Activated CD8-positive, alpha-beta memory T cell treated with anti-CD3 and anti-CD28 coated beads, Interleukin-2, amount 10 ng/mL, durations not matched to agents 7 days and 5 days (primary cell): Measurements from ENCODE around the gene CEBPB. TPM values are rescaled to one million over a fixed set of nuclear protein-coding genes. Genes with fewer than 3 reads are reported as not detected.
A peak's percentile ranks its signal among the peaks of the same experiment; 100 is the strongest.
"Not testable (repeated sequence)": the region's sequence is repeated elsewhere in the genome, so short reads cannot be mapped to it uniquely, and the experiment has no call there.

Experiments
- ATAC-seq: fragments of 150-1000 bp; cut with Tn5 transposase; one replicate; pipeline ENCODE4 v1.10.0; 2021; ENCODE audit warnings: moderate library complexity
- CTCF ChIA-PET: fragments of 350-600 bp; sonication (Branson Sonifier 250); formaldehyde crosslinking; loops from one replicate; lab custom pipeline; 2021; ENCODE audit warnings: antibody characterized with exemption; lab: Charles Lee
- DNase-seq: peaks from one replicate; pipeline ENCODE4 v3.0.0-alpha.2; 2020
- H3K27ac Mint-ChIP-seq: one replicate; pipeline ENCODE4 v1.8.0; 2021; ENCODE audit warnings: mild to moderate bottlenecking, mixed read lengths
- H3K27me3 Mint-ChIP-seq: one replicate; pipeline ENCODE4 v1.8.0; 2021; ENCODE audit warnings: mixed read lengths
- H3K36me3 Mint-ChIP-seq: one replicate; pipeline ENCODE4 v1.8.0; 2021; ENCODE audit warnings: mild to moderate bottlenecking, mixed read lengths
- H3K4me1 Mint-ChIP-seq: one replicate; pipeline ENCODE4 v1.8.0; 2021; ENCODE audit warnings: mixed read lengths
- H3K4me3 Mint-ChIP-seq: one replicate; pipeline ENCODE4 v1.8.0; 2021; ENCODE audit warnings: mild to moderate bottlenecking, moderate library complexity, mixed read lengths
- H3K9me3 Mint-ChIP-seq: one replicate; pipeline ENCODE4 v1.8.0; 2022; ENCODE audit warnings: low read depth, mixed read lengths
- total RNA-seq, 2 experiments: library from RNA; stranded (reverse); gene quantifications; one replicate each; pipeline ENCODE4 v1.2.3, GENCODE V29; 2021

Gene CEBPB
- total RNA-seq, 2 experiments from 2014 or later, result 32.6 to 34.6 TPM

DNA sequence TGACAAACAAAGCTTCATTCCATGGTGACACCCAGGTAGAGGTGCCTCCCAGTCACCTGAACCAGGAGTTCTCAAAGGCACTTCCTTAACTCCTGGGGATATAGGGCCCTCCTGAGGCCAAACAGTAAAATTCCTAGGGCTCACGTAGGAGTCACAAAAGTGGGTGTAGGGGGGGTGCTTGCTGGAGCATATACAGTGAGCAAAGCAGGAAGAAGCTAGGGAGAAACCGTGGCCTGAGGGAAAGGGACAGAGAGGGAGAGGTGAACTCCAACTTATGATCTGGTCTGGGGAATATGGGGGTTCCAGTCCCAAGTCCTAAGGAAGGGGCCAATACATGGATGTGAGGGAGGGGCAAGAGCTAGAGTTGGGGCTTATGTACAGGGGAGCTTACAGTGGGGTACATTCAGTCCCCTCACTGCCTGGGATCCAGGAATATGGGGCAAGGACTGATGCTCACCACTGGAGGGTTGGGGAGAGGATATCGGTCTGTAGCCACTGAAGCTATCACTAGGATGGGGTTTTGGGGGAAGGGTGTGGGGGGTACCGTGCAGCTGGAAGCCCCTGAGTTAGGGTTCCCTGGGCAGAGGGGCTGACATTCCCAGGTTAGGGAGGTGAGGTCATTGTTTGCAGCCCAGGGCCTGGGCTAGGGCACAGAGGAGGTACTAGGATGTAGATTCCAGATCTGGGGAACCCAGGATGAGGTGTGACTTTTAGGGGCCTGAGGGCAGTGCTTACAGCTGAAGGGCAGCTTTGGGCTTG is 38.1 kb upstream of the CEBPB start:
- ATAC-seq (no peak), DNase-seq (no peak)
- H3K4me3 Mint-ChIP-seq, result peak overlapping the region; percentile 89
- H3K9me3 Mint-ChIP-seq, result no peaks in the 10 kb centered on the region
- peak overlapping the region; percentile 88 for H3K27ac Mint-ChIP-seq
- no peaks in the 10 kb centered on the region for H3K27me3 Mint-ChIP-seq
- peaks cover 12% of the 10 kb centered on the region for H3K36me3 Mint-ChIP-seq
- H3K4me1 Mint-ChIP-seq, result peaks cover 48% of the 10 kb centered on the region
- CTCF ChIA-PET, result interaction anchor here (0.7 to 6.0 kb wide), 14 partner anchors 8 to 174 kb away, joined by 3 to 67 read pairs (median 10); partner anchors contain the start of gene UBE2V1

DNA sequence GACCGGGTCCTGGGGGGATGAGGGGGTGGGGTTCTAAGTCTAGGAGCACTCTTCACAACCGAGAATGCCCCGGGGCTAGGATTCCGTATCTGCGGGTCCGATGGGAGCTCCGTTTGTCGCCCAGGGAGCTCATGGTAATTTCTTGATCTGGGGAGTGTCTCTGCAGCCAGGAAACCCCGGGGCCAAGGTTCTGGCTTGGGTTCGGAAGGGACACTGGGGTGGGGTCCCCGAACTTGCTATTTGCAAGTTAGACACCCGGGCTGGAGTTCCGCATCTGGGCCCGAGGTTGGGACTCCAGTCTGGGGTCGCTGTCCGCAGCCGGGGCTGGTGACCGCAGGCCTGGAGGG is 37.5 kb upstream of the CEBPB start:
- peak overlapping the region; percentile 88 for H3K27ac Mint-ChIP-seq
- H3K36me3 Mint-ChIP-seq, result peaks cover 11% of the 10 kb centered on the region
- CTCF ChIA-PET, result interaction anchor here (0.7 to 6.0 kb wide), 18 partner anchors 9 to 175 kb away, joined by 3 to 67 read pairs (median 8); partner anchors contain the start of gene UBE2V1
- no peaks in the 10 kb centered on the region for H3K27me3 Mint-ChIP-seq
- H3K9me3 Mint-ChIP-seq, result no peaks in the 10 kb centered on the region
- no peak for DNase-seq
- H3K4me1 Mint-ChIP-seq, result peaks cover 43% of the 10 kb centered on the region
- ATAC-seq, result no peak
- peak overlapping the region; percentile 89 for H3K4me3 Mint-ChIP-seq

DNA sequence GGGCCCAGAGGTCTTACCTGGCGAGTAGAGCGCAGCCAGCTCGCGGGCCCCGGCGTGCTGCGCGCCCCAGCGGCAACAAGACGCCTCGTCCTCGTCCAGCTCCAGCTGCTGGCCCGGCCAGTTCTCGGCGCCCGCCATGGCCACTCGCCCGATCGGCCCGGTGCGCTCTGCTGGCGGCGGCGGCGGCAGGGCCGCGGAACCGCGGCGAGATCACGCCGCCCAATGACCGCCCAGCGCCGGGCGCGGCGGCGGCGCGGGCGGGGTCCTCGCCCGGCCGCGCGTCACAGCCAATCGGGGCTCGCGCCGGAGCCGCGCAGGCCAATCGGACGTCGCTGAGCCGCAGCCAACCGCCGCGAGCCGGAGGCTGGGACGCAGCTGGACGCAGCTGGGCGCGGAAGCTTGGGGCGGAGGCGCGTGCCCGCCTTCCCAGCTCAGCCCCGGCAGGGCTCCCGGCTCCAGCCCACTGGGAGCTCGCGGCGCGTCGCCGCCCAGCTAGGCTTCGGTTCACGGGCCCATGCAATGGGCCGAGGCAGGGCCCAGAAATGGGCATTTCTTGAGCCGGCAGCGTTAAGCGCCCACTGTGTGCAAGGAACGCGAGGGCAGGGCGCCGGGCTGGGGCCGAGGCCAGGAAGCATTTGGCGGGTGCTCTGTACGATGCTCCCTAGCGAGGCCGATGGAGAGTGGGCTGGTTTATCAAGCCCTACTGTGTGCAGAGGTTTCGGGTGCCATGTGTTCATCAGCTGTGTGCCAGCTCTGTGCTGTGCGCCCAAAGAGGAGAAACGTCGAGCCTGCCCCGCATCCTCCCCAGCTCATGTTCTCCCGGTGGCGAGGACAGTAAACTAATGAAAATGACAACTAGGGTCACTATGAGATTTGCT is 36.9 kb upstream of the CEBPB start, which contains the start of gene PEDS1:
Gene PEDS1, minus strand, starts transcription at position 224 of the 878 bp plus-strand sequence. Its CDS starts 86 bp downstream, at position 138.
- peak within 1 kb of the TSS; percentile 88 for H3K27ac Mint-ChIP-seq
- DNase-seq, result peak; percentile 90
- H3K4me3 Mint-ChIP-seq, result peak within 1 kb of the TSS; percentile 89
- no peaks in the 10 kb centered on the region for H3K9me3 Mint-ChIP-seq
- ATAC-seq, result peak; percentile 98
- CTCF ChIA-PET, result interaction anchor here (0.6 to 6.0 kb wide), 21 partner anchors 9 to 334 kb away, joined by 3 to 67 read pairs (median 6); partner anchors contain the start of gene UBE2V1
- H3K4me1 Mint-ChIP-seq, result peaks cover 37% of the 10 kb centered on the region
- peaks cover 8% of the 10 kb centered on the region for H3K36me3 Mint-ChIP-seq
- H3K27me3 Mint-ChIP-seq, result no peaks in the 10 kb centered on the region

DNA sequence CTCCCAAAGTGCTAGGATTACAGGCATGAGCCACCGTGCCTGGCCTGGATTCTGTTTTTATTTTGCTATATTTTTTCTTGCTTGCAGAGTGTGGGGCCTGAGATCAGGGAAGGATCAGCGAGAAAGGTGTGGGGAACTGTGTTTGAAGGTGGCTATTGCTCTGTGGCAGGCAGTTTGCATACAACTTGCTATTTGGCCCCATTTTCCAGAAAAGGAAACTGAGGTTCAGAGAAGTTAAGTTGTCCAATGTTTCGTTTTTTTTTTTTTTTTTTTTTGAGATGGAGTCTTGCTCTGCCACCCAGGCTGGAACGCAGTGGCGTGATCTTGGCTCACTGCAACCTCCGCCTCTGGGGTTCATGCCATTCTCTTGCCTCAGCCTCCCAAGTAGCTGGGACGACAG is 29.1 kb upstream of the CEBPB start:
- not testable (repeated sequence) for H3K4me3 Mint-ChIP-seq, ATAC-seq
- CTCF ChIA-PET, result interaction anchor here (1.6 kb wide), 1 partner anchor 8 kb away, joined by 3 read pairs; no protein-coding TSS in a partner anchor

DNA sequence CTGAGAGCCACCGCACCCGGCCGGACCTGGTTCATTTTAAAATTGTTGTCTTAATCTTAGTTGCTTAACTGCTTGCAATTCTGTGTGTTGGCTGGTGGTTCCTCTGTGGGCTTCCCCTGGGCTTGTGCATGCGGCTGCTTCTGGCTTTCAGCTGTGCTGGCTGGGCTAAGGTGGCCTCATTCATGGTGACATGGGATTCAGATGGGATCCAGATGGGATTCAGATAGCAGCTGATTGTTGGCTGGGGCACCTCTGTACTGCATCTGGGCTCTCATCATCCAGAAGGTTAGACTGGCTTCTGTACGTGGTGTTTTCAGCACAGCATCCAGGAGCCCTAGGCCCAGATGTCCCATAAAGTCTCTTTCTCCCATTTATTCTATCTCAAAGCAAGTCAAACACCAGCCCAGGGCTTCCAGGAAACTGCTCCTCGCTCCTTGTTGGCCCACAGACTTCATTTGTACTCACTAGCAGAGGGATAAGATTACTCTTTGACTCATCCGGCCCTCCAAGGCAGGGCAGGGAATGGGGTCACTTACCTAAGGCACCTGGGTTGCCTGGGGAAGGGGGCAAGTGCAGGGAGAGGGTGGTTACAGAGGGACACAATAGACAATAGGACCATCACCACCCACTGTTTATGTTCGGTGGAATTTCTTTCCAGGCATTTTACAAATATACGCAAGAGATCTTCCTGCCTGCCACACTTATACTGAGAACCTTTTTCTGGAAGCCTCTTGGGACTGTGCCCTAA is 26.9 kb upstream of the CEBPB start:
- ATAC-seq, result no peak
- CTCF ChIA-PET, result interaction anchor here (1.1 to 1.2 kb wide), 2 partner anchors 10 to 300 kb away, joined by 3 read pairs; no protein-coding TSS in a partner anchor
- no peak overlapping the region for H3K27ac Mint-ChIP-seq
- H3K4me3 Mint-ChIP-seq, result no peak overlapping the region
- H3K36me3 Mint-ChIP-seq, result no peaks in the 10 kb centered on the region
- peaks cover 13% of the 10 kb centered on the region for H3K4me1 Mint-ChIP-seq
- no peaks in the 10 kb centered on the region for H3K27me3 Mint-ChIP-seq
- DNase-seq, result no peak
- H3K9me3 Mint-ChIP-seq, result no peaks in the 10 kb centered on the region

More for the DNA sequence above, 29.1 kb upstream of the CEBPB start:
- not testable (repeated sequence) for DNase-seq, H3K27me3 Mint-ChIP-seq, H3K36me3 Mint-ChIP-seq, H3K9me3 Mint-ChIP-seq, H3K27ac Mint-ChIP-seq
- H3K4me1 Mint-ChIP-seq, result peaks cover 12% of the 10 kb centered on the region

DNA sequence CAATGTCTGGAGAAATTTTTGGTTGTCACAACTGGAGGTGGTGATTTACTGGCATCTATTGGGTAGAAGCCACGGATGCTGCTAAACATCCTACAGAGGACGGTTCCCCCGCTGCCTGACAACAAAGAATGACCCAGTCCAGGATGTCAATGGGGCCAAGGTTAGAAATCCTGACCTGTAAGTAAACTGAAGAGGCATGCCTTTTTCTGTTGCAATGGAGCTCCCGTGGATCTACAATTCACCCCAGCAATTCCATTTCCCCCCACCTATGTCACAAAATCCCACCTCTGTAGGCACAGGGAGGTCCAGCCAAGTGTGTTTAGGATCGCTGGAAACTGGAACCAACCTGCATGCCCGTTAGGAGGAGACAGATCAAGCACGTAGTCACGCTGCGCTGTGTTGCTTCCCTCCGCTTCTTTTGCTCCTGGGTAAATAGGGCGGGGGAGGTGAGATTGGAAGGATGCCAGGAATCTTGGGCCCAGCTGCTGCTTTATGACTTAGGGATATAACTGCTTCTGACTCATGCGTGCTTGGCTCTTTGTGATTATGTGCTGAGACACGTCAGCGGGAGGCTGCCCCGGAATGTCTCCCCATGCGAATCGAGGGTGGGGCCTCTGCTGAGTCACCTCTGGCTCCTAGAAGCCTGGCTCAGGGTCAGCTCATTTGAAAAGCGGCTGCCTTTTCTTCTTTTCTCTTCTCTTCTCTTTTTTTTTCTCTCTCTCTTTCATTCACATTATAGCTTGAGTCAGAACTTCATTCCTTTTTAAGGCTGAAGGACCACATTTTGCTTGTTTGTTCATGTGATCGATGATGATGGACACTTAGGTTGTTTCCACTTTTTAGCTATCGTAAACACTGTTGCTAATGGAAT is 24.7 kb upstream of the CEBPB start:
- Mint-ChIP-seq H3K27ac (peak overlapping the region; percentile 83), H3K4me1 (peaks cover 15% of the 10 kb centered on the region), H3K4me3 (peak overlapping the region; percentile 76), H3K36me3 (no peaks in the 10 kb centered on the region), H3K9me3 (no peaks in the 10 kb centered on the region), H3K27me3 (peaks cover 3% of the 10 kb centered on the region)
- DNase-seq, result peak; percentile 92
- CTCF ChIA-PET, result interaction anchor here (0.6 to 9.5 kb wide), 11 partner anchors 12 to 186 kb away, joined by 3 to 135 read pairs (median 4); partner anchors contain the start of gene PEDS1
- ATAC-seq, result peak; percentile 99

DNA sequence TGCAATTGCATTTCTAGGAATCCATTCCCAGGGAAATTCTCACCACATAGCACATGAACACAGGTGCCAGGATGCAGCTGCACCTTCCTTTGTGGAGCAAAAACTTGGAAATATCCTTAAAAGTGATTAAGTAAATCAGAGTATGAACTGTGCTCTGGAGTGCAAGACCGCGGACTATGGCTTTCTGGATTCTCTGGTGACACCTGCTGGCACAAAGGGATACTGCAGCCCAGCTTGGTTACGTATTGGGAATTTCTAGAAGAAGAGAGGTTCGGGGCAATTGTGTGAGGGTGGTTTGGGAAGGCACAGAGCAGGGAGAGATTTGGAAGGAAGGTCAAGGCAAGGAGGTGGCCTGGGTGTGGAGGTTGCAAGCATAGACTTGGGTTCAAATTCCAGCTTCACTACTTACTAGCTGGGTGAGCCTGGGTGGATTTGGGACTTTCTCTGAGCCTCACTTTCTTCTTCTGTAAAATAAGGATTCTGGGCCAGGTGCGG is 21.3 kb upstream of the CEBPB start:
- Mint-ChIP-seq H3K4me3 (no peak overlapping the region), H3K27ac (no peak overlapping the region), H3K4me1 (peaks cover 21% of the 10 kb centered on the region), H3K9me3 (no peaks in the 10 kb centered on the region), H3K27me3 (peaks cover 9% of the 10 kb centered on the region), H3K36me3 (no peaks in the 10 kb centered on the region)
- ATAC-seq (peak; percentile 47), DNase-seq (peak; percentile 87)
- CTCF ChIA-PET, result interaction anchor here (0.7 to 9.5 kb wide), 31 partner anchors 9 to 302 kb away, joined by 3 to 135 read pairs (median 5); partner anchors contain the start of genes CEBPB, PEDS1 and UBE2V1

DNA sequence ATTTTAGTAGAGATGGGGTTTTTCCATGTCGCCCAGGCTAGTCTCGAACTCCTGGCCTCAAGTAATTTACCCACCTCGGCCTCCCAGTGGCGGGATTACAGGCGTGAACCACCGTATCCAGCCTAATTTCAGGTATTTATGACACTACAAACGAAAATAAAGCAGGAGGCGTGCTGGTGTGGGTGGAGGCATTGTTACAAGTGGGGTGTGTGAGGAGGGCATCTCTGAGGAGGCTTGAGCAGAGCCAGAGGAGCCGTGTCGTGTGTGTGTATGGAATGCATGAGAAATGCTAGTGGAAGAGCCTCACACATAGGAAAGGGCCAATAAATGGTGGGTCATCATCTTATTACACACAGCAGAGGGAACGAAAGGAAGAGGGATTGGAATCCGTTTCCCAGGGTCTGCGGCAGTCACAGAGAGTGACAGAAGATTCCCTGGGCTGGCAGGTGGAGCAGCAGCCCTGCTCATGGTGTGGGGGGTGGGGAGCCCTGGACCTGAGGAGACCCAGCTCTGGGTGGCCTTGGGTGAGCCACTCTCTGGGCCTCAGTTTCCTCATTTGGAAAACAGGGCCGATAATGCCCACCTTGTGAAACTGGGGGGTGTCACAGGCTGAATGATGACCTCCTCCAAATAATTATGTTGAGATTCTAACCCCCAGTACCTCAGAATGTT is 19.9 kb upstream of the CEBPB start:
- Mint-ChIP-seq H3K4me1 (peaks cover 17% of the 10 kb centered on the region), H3K27ac (no peak overlapping the region), H3K27me3 (peaks cover 9% of the 10 kb centered on the region), H3K9me3 (no peaks in the 10 kb centered on the region), H3K4me3 (no peak overlapping the region), H3K36me3 (no peaks in the 10 kb centered on the region)
- CTCF ChIA-PET, result interaction anchor here (1.1 to 9.5 kb wide), 11 partner anchors 8 to 301 kb away, joined by 3 to 135 read pairs (median 16); partner anchors contain the start of gene PEDS1
- ATAC-seq (no peak), DNase-seq (no peak)

DNA sequence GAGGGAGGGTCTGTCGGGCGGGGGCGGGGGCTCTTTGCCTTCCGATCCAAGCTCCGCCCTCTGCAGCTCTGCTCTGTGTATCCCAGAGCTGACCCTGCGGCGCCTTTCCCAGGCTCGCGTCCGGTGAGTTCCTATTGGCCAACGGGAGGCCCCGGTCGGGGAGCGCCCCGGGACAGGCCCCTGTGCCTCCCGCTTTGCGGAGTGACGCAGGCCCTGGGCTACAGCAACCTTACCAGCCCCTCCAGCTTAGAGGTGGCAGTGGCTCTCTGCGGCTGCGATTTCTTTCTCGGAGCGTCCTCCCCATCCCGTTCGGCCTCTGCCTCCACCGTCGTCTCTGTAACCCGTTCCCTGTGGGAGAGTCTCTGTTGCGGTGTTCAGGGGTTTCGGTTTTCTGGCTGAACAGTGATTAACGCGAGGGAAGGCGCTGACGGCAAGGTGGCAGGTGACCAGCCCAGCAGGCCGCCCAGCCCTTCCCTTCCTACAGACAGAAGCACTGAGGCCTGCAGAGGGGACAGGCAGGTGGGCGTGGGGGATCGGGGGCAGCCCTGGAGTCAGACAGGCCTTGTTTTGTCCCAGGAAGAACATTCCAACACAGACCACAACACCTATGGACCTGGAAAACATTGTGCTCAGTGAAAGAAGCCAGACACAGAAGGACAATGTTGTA is 18.1 kb upstream of the CEBPB start:
- DNase-seq (no peak), ATAC-seq (peak; percentile 7)
- Mint-ChIP-seq H3K36me3 (no peaks in the 10 kb centered on the region), H3K9me3 (no peaks in the 10 kb centered on the region), H3K27ac (no peak overlapping the region), H3K4me1 (peaks cover 9% of the 10 kb centered on the region), H3K4me3 (no peak overlapping the region), H3K27me3 (peaks cover 9% of the 10 kb centered on the region)
- CTCF ChIA-PET, result interaction anchor here (1.2 to 9.5 kb wide), 4 partner anchors 19 to 192 kb away, joined by 7 to 135 read pairs (median 54); partner anchors contain the start of gene PEDS1

DNA sequence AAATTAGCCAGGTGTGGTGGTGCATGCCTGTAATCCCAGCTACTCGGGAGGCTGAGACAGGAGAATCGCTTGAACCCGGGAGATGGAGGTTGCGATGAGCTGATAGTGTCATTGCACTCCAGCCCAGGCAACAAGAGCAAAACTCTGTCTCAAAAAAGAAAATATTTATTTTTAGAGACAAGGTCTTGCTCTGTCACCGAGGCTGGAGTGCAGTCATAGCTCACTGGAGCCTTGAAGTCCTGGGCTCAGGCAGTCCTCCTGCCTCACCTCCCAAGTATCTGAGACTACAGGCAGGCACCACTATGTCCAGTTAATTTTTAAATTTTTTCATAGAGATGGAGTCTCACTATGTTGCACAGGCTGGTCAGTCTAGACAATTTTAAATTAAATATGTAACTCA is 16.2 kb upstream of the CEBPB start:
- peaks cover 7% of the 10 kb centered on the region for H3K27me3 Mint-ChIP-seq
- no peak overlapping the region for H3K4me3 Mint-ChIP-seq
- H3K36me3 Mint-ChIP-seq, result no peaks in the 10 kb centered on the region
- H3K9me3 Mint-ChIP-seq, result no peaks in the 10 kb centered on the region
- no peak for ATAC-seq
- peaks cover 7% of the 10 kb centered on the region for H3K4me1 Mint-ChIP-seq
- CTCF ChIA-PET, result interaction anchor here (9.5 kb wide), 1 partner anchor 194 kb away, joined by 100 read pairs; no protein-coding TSS in a partner anchor
- no peak overlapping the region for H3K27ac Mint-ChIP-seq
- no peak for DNase-seq
